ENCODE measurements around the gene GPA33.

GRCh38 chr1:167093846-167094516, 3.8 kb upstream of the GPA33 start, which contains the start of gene STYXL2:
- no peak for TF ChIP-seq CTCF (IDR thresholded peaks at IDR 0.05)
- no peak for TF ChIP-seq POLR2A (IDR thresholded peaks at IDR 0.05)

All from uterus (tissue), 2 donors.